ENCODE measurements around the gene ABI3BP. TPM values are rescaled to one million over a fixed set of nuclear protein-coding genes. Genes with fewer than 3 reads are reported as not detected.

Gene ABI3BP
- total and polyA plus RNA-seq, 4 donors = 21.9 to 87.5 (median 59.9) TPM

GRCh38 chr3:100972301-100972844, 20.8 kb downstream of the ABI3BP start:
- DNase-seq (peak in 1 of 3 donors; percentile 13), ATAC-seq (ENCODE audit: insufficient read depth, low FRiP score) (no peak)
- WGBS, 2 donors = 53 to 68% methylated on average over 2 of the region's 2 CpGs
- no peak for TF ChIP-seq CTCF (IDR thresholded peaks at IDR 0.05; ENCODE audit: control extremely low read depth, extremely low read depth)
- H3K4me1 ChIP-seq (ENCODE audit: control insufficient read depth in 5 of 5, insufficient read depth in 5 of 5, low read length in 5 of 5) = peaks cover 0 to 20% (median 0%) of the 10 kb centered on the region in 5 donors
- no peaks in the 10 kb centered on the region for H3K36me3 ChIP-seq (ENCODE audit: control insufficient read depth in 4 of 4, insufficient read depth in 4 of 4, low read length in 4 of 4)
- no peaks in the 10 kb centered on the region for H3K27me3 ChIP-seq (ENCODE audit: control insufficient read depth in 3 of 3, insufficient read depth in 3 of 3, low read length in 2 of 3)
- H3K9me3 ChIP-seq (ENCODE audit: control insufficient read depth in 4 of 4, insufficient read depth in 3 of 4, low read length in 3 of 4) = no peaks in the 10 kb centered on the region
- H3K27ac ChIP-seq (ENCODE audit: low read depth in 1 of 2, low read length in 1 of 2) = no peak overlapping the region
- no peak overlapping the region for H3K9ac ChIP-seq (ENCODE audit: insufficient read depth in 1 of 2, low read length in 2 of 2)
- no peak overlapping the region for H3K4me3 ChIP-seq

GRCh38 chr3:100971798-100972197, 21.4 kb downstream of the ABI3BP start:
- Histone ChIP-seq H3K9ac (ENCODE audit: insufficient read depth in 1 of 2, low read length in 2 of 2) (no peak overlapping the region), H3K4me3 (no peak overlapping the region), H3K9me3 (ENCODE audit: control insufficient read depth in 4 of 4, insufficient read depth in 3 of 4, low read length in 3 of 4) (no peaks in the 10 kb centered on the region), H3K27ac (ENCODE audit: low read depth in 1 of 2, low read length in 1 of 2) (no peak overlapping the region), H3K36me3 (ENCODE audit: control insufficient read depth in 4 of 4, insufficient read depth in 4 of 4, low read length in 4 of 4) (no peaks in the 10 kb centered on the region), H3K4me1 (ENCODE audit: control insufficient read depth in 5 of 5, insufficient read depth in 5 of 5, low read length in 5 of 5) (peaks cover 0 to 21% (median 0%) of the 10 kb centered on the region in 5 donors), H3K27me3 (ENCODE audit: control insufficient read depth in 3 of 3, insufficient read depth in 3 of 3, low read length in 2 of 3) (no peaks in the 10 kb centered on the region)
- WGBS, 2 donors = 70 to 75% methylated on average over 2 of the region's 2 CpGs
- ATAC-seq (ENCODE audit: insufficient read depth, low FRiP score) (no peak), DNase-seq (no peak)
- TF ChIP-seq CTCF (IDR thresholded peaks at IDR 0.05; ENCODE audit: control extremely low read depth, extremely low read depth) = no peak

- no peak overlapping the region for H3K27ac ChIP-seq (ENCODE audit: low read depth in 1 of 2, low read length in 1 of 2)
- no peaks in the 10 kb centered on the region for H3K9me3 ChIP-seq (ENCODE audit: control insufficient read depth in 4 of 4, insufficient read depth in 3 of 4, low read length in 3 of 4)
- H3K27me3 ChIP-seq (ENCODE audit: control insufficient read depth in 3 of 3, insufficient read depth in 3 of 3, low read length in 2 of 3) = no peaks in the 10 kb centered on the region
- no peak for TF ChIP-seq CTCF (IDR thresholded peaks at IDR 0.05; ENCODE audit: control extremely low read depth, extremely low read depth)
- H3K9ac ChIP-seq (ENCODE audit: insufficient read depth in 1 of 2, low read length in 2 of 2) = no peak overlapping the region
- DNase-seq = peak in 1 of 3 donors; percentile 51
- H3K4me3 ChIP-seq = no peak overlapping the region
- no peaks in the 10 kb centered on the region for H3K36me3 ChIP-seq (ENCODE audit: control insufficient read depth in 4 of 4, insufficient read depth in 4 of 4, low read length in 4 of 4)
- H3K4me1 ChIP-seq (ENCODE audit: control insufficient read depth in 5 of 5, insufficient read depth in 5 of 5, low read length in 5 of 5) = peaks cover 0 to 30% (median 0%) of the 10 kb centered on the region in 5 donors
- 75 to 84% methylated on average over 6 of the region's 6 CpGs for WGBS, 2 donors
- peak; percentile 44 for ATAC-seq (ENCODE audit: insufficient read depth, low FRiP score)
Observed at GRCh38 chr3:100970477-100970990, 22.7 kb downstream of the ABI3BP start.
